Measurements from ENCODE around the gene GPR32.
A peak's percentile ranks its signal among the peaks of the same experiment; 100 is the strongest.
"Not testable (repeated sequence)": the region's sequence is repeated elsewhere in the genome, so short reads cannot be mapped to it uniquely, and the experiment has no call there.

The GPR32 gene
- long read RNA-seq, donor 1, result 0 reads
- long read RNA-seq, donor 2, result 0 reads
- long read RNA-seq, donor 3, result 0 reads
- long read RNA-seq, donor 4, result 0 reads
- long read RNA-seq, donor 5, result 0 reads
- long read RNA-seq, donor 6, partial matches to known transcripts, result 0 of 1 reads
- long read RNA-seq, donor 6, other reads (novel, unspliced or antisense), result 0 of 1 reads
- long read RNA-seq, donor 7, partial matches to known transcripts, result 0 of 1 reads
- long read RNA-seq, donor 7, other reads (novel, unspliced or antisense), result 0 of 1 reads
- long read RNA-seq, donor 8, result 0 reads

GRCh38 chr19:50770164-50770563 is at the start of gene GPR32:
GPR32 (plus strand) TSS chr19:50770464; CDS start chr19:50770601, 137 bp downstream.
- DNase-seq, result not testable (repeated sequence)

GRCh38 chr19:50720921-50721381 is 49.3 kb upstream of the GPR32 start:
- DNase-seq, result peak; percentile 35

GRCh38 chr19:50721441-50722137 is 48.7 kb upstream of the GPR32 start:
- no peak for DNase-seq

GRCh38 chr19:50722201-50723013 is 47.9 kb upstream of the GPR32 start:
- peak; percentile 43 for DNase-seq

GRCh38 chr19:50723069-50723468 is 47.2 kb upstream of the GPR32 start, which contains the start of gene CLEC11A:
CLEC11A (plus strand) TSS chr19:50723364; CDS start chr19:50723526, 162 bp downstream.
- peak; percentile 54 for DNase-seq

- no peak for DNase-seq
Observed at GRCh38 chr19:50723735-50724521, 46.3 kb upstream of the GPR32 start.

GRCh38 chr19:50724522-50725217 is 45.6 kb upstream of the GPR32 start:
- DNase-seq, result peak; percentile 99

- no peak for DNase-seq
Observed at GRCh38 chr19:50725218-50725910, 44.9 kb upstream of the GPR32 start.

- no peak for DNase-seq
Observed at GRCh38 chr19:50725911-50726230, 44.4 kb upstream of the GPR32 start.

GRCh38 chr19:50728084-50728737 is 42.1 kb upstream of the GPR32 start:
- DNase-seq, result peak; percentile 68

- DNase-seq, result no peak
Observed at GRCh38 chr19:50729894-50730293, 40.4 kb upstream of the GPR32 start.

GRCh38 chr19:50735869-50736268 is 34.4 kb upstream of the GPR32 start:
- no peak for DNase-seq

- DNase-seq, result no peak
Observed at GRCh38 chr19:50736338-50736737, 33.9 kb upstream of the GPR32 start.

GRCh38 chr19:50739132-50739913 is 30.9 kb upstream of the GPR32 start:
- DNase-seq, result no peak

- no peak for DNase-seq
Observed at GRCh38 chr19:50739914-50740426, 30.3 kb upstream of the GPR32 start.

GRCh38 chr19:50741179-50741933 is 28.9 kb upstream of the GPR32 start:
- no peak for DNase-seq

GRCh38 chr19:50743537-50743936 is 26.7 kb upstream of the GPR32 start:
- no peak for DNase-seq

GRCh38 chr19:50745221-50745620 is 25.0 kb upstream of the GPR32 start:
- no peak for DNase-seq

All from right kidney (tissue), 9 donors.